H9 (cell line): Measurements from ENCODE around the gene RNF175. TPM values are rescaled to one million over a fixed set of nuclear protein-coding genes. Genes with fewer than 3 reads are reported as not detected.
A peak's percentile ranks its signal among the peaks of the same experiment; 100 is the strongest.

Experiments
- DNase-seq: peaks from one replicate; pipeline ENCODE4 v3.0.0-alpha.2; 2017
- H2AFZ ChIP-seq: one replicate; pipeline ENCODE4 v1.6.1; 2013; ENCODE audit warnings: mild to moderate bottlenecking, low read length, control low read depth, moderate library complexity
- H2AK5ac ChIP-seq: 2 replicates; pipeline ENCODE4 v1.6.1; 2013; ENCODE audit warnings: low read length, control low read depth, mixed read lengths; ENCODE audit not compliant: insufficient read length
- H2BK120ac ChIP-seq: one replicate; pipeline ENCODE4 v1.6.1; 2013; ENCODE audit warnings: low read depth, mild to moderate bottlenecking, low read length, control low read depth, inconsistent platforms; ENCODE audit not compliant: poor library complexity, severe bottlenecking
- H2BK12ac ChIP-seq: 2 replicates; pipeline ENCODE4 v1.6.1; 2013; ENCODE audit warnings: low read length, control low read depth, mixed read lengths, low read depth; ENCODE audit not compliant: insufficient read length
- H2BK15ac ChIP-seq: 2 replicates; pipeline ENCODE4 v1.6.1; 2013; ENCODE audit warnings: low read depth, low read length, control low read depth
- H2BK20ac ChIP-seq: one replicate; pipeline ENCODE4 v1.6.1; 2013; ENCODE audit warnings: low read depth, mild to moderate bottlenecking, low read length, control low read depth, inconsistent platforms; ENCODE audit not compliant: poor library complexity, severe bottlenecking
- H2BK5ac ChIP-seq: 2 replicates; pipeline ENCODE4 v1.6.1; 2013; ENCODE audit warnings: low read length, control low read depth, mixed read lengths; ENCODE audit not compliant: insufficient read length
- H3K14ac ChIP-seq: 2 replicates; pipeline ENCODE4 v1.6.1; 2013; ENCODE audit warnings: low read length, control low read depth; ENCODE audit not compliant: insufficient read depth
- H3K18ac ChIP-seq: 2 replicates; pipeline ENCODE4 v1.6.1; 2013; ENCODE audit warnings: low read depth, mild to moderate bottlenecking, mixed read lengths, low read length, control low read depth; ENCODE audit not compliant: insufficient read length
- H3K23ac ChIP-seq: 2 replicates; pipeline ENCODE4 v1.6.1; 2013; ENCODE audit warnings: low read length, control low read depth, mixed read lengths, low read depth; ENCODE audit not compliant: insufficient read length
- H3K23me2 ChIP-seq: 2 replicates; pipeline ENCODE4 v1.6.1; 2013; ENCODE audit warnings: low read depth, mild to moderate bottlenecking, mixed read lengths, low read length, control low read depth; ENCODE audit not compliant: insufficient read length, poor library complexity, severe bottlenecking
- H3K27ac ChIP-seq: 2 replicates; pipeline ENCODE4 v1.5.1; 2013; ENCODE audit warnings: low read length, control low read depth, mixed read lengths, low read depth; ENCODE audit not compliant: insufficient read length
- H3K27me3 ChIP-seq: 2 replicates; pipeline ENCODE4 v1.6.1; 2013; ENCODE audit warnings: low read length, control low read depth, inconsistent platforms; ENCODE audit not compliant: insufficient read depth
- H3K4ac ChIP-seq: 2 replicates; pipeline ENCODE4 v1.6.1; 2013; ENCODE audit warnings: low read depth, mild to moderate bottlenecking, control low read depth, inconsistent platforms, low read length, moderate library complexity
- H3K4me1 ChIP-seq: 2 replicates; pipeline ENCODE4 v1.6.1; 2013; ENCODE audit warnings: low read length, control low read depth, inconsistent platforms; ENCODE audit not compliant: insufficient read depth
- H3K4me2 ChIP-seq: 2 replicates; pipeline ENCODE4 v1.6.1; 2013; ENCODE audit warnings: low read length, control low read depth, mixed read lengths; ENCODE audit not compliant: insufficient read length, insufficient read depth
- H3K56ac ChIP-seq: 2 replicates; pipeline ENCODE4 v1.6.1; 2013; ENCODE audit warnings: low read depth, mild to moderate bottlenecking, mixed read lengths, low read length, control low read depth; ENCODE audit not compliant: insufficient read length
- H3K79me1 ChIP-seq: 2 replicates; pipeline ENCODE4 v1.6.1; 2013; ENCODE audit warnings: low read depth, mild to moderate bottlenecking, moderate library complexity, low read length, control low read depth, inconsistent platforms; ENCODE audit not compliant: insufficient read depth, poor library complexity, severe bottlenecking
- H3K79me2 ChIP-seq: 2 replicates; pipeline ENCODE4 v1.6.1; 2013; ENCODE audit warnings: low read length, control low read depth, inconsistent platforms; ENCODE audit not compliant: insufficient read depth
- H3K9ac ChIP-seq: 2 replicates; pipeline ENCODE4 v1.6.1; 2013; ENCODE audit warnings: low read length, control low read depth, mixed read lengths; ENCODE audit not compliant: insufficient read length; ENCODE audit errors: extremely low read depth
- H3K9me3 ChIP-seq: one replicate; pipeline ENCODE4 v1.6.1; 2013; ENCODE audit warnings: low read depth, low read length, inconsistent platforms; ENCODE audit not compliant: control insufficient read depth
- H3T11ph ChIP-seq: one replicate; pipeline ENCODE4 v1.6.1; 2013; ENCODE audit warnings: mild to moderate bottlenecking, low read length, control low read depth, inconsistent platforms
- H4K20me1 ChIP-seq: one replicate; pipeline ENCODE4 v1.6.1; 2013; ENCODE audit not compliant: control insufficient read depth, insufficient read length, insufficient read depth
- H4K5ac ChIP-seq: 2 replicates; pipeline ENCODE4 v1.6.1; 2013; ENCODE audit warnings: low read depth, mild to moderate bottlenecking, mixed read lengths, low read length, control low read depth; ENCODE audit not compliant: insufficient read length
- H4K8ac ChIP-seq: replicated peaks from 2 replicates; pipeline ENCODE4 v1.6.1; 2013; ENCODE audit warnings: low read length, control low read depth, mixed read lengths, low read depth; ENCODE audit not compliant: insufficient read length
- H4K91ac ChIP-seq: 2 replicates; pipeline ENCODE4 v1.6.1; 2013; ENCODE audit warnings: low read depth, mild to moderate bottlenecking, moderate library complexity, mixed read lengths, low read length, control low read depth; ENCODE audit not compliant: insufficient read length
- H3K27ac Mint-ChIP-seq, 3 experiments: 2 replicates in 2 of 3; 3 replicates in 1 of 3; pipeline ENCODE4 v1.8.0; 2020 to 2021; ENCODE audit warnings: mixed read lengths in 3 of 3, mild to moderate bottlenecking in 1 of 3, moderate library complexity in 1 of 3
- H3K27me3 Mint-ChIP-seq: 2 replicates; pipeline ENCODE4 v1.8.0; 2021; ENCODE audit warnings: low read depth, mild to moderate bottlenecking, moderate library complexity, mixed read lengths
- H3K36me3 Mint-ChIP-seq, 3 experiments: 2 replicates in 2 of 3; 3 replicates in 1 of 3; pipeline ENCODE4 v1.8.0; 2020 to 2021; ENCODE audit warnings: low read depth in 3 of 3, mixed read lengths in 3 of 3; ENCODE audit not compliant: insufficient read depth in 1 of 3
- H3K4me1 Mint-ChIP-seq, 2 experiments: 2 replicates each; pipeline ENCODE4 v1.8.0; 2020; ENCODE audit warnings: mixed read lengths in 2 of 2
- H3K4me3 Mint-ChIP-seq, 2 experiments: 2 replicates in 1 of 2; 3 replicates in 1 of 2; pipeline ENCODE4 v1.8.0; 2020 to 2021; ENCODE audit warnings: mild to moderate bottlenecking in 2 of 2, mixed read lengths in 2 of 2, moderate library complexity in 1 of 2
- H3K9me3 Mint-ChIP-seq, 2 experiments: 2 replicates in 1 of 2; 3 replicates in 1 of 2; pipeline ENCODE4 v1.8.0; 2020; ENCODE audit warnings: mild to moderate bottlenecking in 2 of 2, mixed read lengths in 2 of 2, moderate library complexity in 1 of 2
- CTCF ChIP-seq: fragments of 200-600 bp; sonication (generic); conservative IDR thresholded peaks from 3 replicates; pipeline ENCODE4 v1.8.0; 2021; ENCODE audit warnings: antibody characterized with exemption, mild to moderate bottlenecking
- WGBS: extraction: QIAGEN DNeasy Blood & Tissue Kit; methylation state at CpG from one replicate; pipeline ENCODE4 v1.1.7; 2013; ENCODE audit warnings: missing lambda C conversion rate, low lambda C conversion rate, mixed read lengths; ENCODE audit not compliant: insufficient read length; ENCODE audit errors: extremely low coverage; 5-methylcytosine and 5-hydroxymethylcytosine counted together
- total RNA-seq: library from RNA; stranded (reverse); gene quantifications from 2 replicates; pipeline ENCODE4 v1.2.1, GENCODE V29; 2021

Gene RNF175
- total RNA-seq, 1 experiment from 2014 or later, result 4.3 TPM

GRCh38 chr4:153684971-153685371 is 74.9 kb downstream of the RNF175 start:
- Mint-ChIP-seq H3K4me3 (peak overlapping the region; percentile 58 to 83), H3K4me1 (peaks cover 11% of the 10 kb centered on the region in 2 experiments), H3K27me3 (peaks cover 56% of the 10 kb centered on the region), H3K36me3 (peaks cover 22 to 27% (median 27%) of the 10 kb centered on the region in 3 experiments), H3K9me3 (peaks cover 29 to 44% of the 10 kb centered on the region in 2 experiments), H3K27ac (no peak overlapping the region)
- H3K4me1 ChIP-seq, result no peaks in the 10 kb centered on the region; the same call in 1 of the 2 replicates
- peak overlapping the region; percentile 83 for H2AFZ ChIP-seq
- H3K18ac ChIP-seq, result no peak overlapping the region
- H3K79me1 ChIP-seq, result no peaks in the 10 kb centered on the region
- DNase-seq, result no peak
- no peaks in the 10 kb centered on the region for H3K79me2 ChIP-seq
- H3K23me2 ChIP-seq, result peaks cover 15% of the 10 kb centered on the region
- no peak overlapping the region for H2AK5ac ChIP-seq
- no peak for TF ChIP-seq CTCF
- no peak overlapping the region for H3K4ac ChIP-seq
- H2BK120ac ChIP-seq, result no peak overlapping the region
- no CpG with 5 or more reads among the region's 9 CpGs for WGBS
- peaks cover 16% of the 10 kb centered on the region for H3K9me3 ChIP-seq
- H3K14ac ChIP-seq, result no peak overlapping the region
- peaks cover 20% of the 10 kb centered on the region for H3K27me3 ChIP-seq
- no peak overlapping the region for H3T11ph ChIP-seq
- H3K4me2 ChIP-seq, result peak overlapping the region; percentile 81
- H2BK20ac ChIP-seq, result no peak overlapping the region
- H4K5ac ChIP-seq, result no peak overlapping the region
- H4K91ac ChIP-seq, result no peak overlapping the region
- no peak overlapping the region for H2BK5ac ChIP-seq
- H3K9ac ChIP-seq, result no peak overlapping the region
- H3K56ac ChIP-seq, result no peak overlapping the region
- H4K8ac ChIP-seq, result no peak overlapping the region
- H3K23ac ChIP-seq, result no peak overlapping the region
- H3K27ac ChIP-seq, result no peak overlapping the region
- no peaks in the 10 kb centered on the region for H4K20me1 ChIP-seq
- H2BK12ac ChIP-seq, result no peak overlapping the region
- no peak overlapping the region for H2BK15ac ChIP-seq
